HG02610 (cell line): ENCODE data around the gene RNF43.
"Not testable (repeated sequence)": the region's sequence is repeated elsewhere in the genome, so short reads cannot be mapped to it uniquely, and the experiment has no call there.

Experiments used
- ATAC-seq: cut with Tn5 transposase; IDR thresholded peaks from one replicate; pipeline ENCODE4 v1.9.1; 2021; ENCODE audit warnings: mild to moderate bottlenecking, moderate library complexity; ENCODE audit not compliant: unreplicated experiment

The RNF43 gene

DNA sequence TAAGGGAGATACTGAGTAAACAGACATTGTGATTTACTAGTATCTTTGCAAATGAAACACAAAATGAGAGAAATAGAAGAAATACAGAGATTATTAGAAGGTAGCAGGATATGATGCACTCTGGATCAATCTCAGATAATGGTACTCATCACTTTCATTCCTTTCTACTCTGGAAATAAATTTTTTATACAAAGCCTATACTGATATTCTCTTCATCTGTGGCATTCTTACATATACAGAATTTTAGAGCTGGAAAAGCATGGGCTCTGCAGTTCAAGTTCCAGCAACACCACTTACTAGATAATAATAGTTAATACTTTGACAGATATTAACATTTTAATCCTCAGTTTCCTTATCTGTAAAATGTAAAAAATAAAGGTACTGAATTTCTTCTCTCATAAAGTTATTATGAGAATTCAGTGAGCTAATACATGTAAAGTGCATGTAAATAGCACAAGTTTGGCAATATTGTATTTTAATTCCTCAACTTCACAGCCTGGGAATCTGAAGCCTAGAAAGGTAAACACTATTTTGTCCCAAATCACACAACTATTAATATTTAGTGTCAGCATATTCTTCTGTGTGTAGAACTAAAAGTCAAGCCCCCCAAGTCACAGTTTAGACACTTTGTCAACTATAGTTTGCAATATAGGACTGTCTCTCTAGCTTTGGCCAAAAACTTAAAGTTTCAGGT lies 6.5 kb downstream of the RNF43 start:
- ATAC-seq: no peak

DNA sequence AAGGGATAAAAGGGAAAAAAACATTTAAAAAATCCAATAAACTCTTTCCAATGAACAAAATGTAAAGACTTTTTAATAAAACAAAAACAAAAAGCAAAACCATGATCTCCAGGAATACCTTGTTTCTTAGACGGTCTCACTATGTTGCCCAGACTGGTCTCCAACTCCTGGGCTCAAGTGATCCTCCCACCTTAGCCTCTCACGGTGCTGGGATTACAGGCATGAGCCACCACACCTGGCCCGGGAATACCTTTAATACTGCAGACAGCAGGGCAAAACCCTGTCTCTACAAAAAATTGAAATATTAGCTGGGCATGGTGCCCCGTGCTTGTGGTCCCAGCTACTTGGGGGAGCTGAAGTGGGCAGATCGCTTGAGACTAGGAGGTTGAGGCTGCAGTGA lies 7.9 kb downstream of the RNF43 start:
- no peak for ATAC-seq

GRCh38 chr17:58403311-58403710 lies 14.0 kb downstream of the RNF43 start:
- no peak for ATAC-seq

GRCh38 chr17:58402679-58403078 lies 14.7 kb downstream of the RNF43 start:
- no peak for ATAC-seq

DNA sequence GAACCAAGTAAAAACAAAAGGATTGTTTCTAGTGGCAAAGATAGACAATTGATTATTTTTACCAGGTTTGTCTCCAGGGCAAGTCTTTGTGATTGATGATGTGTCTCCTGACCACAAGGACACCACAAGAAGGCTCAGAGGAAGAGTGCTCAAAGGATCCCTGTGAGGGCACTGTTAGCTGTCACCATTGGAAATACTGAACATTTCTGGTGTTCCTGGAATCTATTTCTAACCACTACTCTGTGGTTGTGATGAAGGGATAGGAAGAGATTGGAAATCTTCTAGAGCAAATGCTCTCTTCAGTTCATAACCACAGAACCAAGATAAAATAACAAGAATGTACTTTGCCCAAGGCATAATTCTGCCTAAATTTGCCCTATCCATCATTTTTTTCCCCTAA lies 15.3 kb downstream of the RNF43 start:
- ATAC-seq: no peak

DNA sequence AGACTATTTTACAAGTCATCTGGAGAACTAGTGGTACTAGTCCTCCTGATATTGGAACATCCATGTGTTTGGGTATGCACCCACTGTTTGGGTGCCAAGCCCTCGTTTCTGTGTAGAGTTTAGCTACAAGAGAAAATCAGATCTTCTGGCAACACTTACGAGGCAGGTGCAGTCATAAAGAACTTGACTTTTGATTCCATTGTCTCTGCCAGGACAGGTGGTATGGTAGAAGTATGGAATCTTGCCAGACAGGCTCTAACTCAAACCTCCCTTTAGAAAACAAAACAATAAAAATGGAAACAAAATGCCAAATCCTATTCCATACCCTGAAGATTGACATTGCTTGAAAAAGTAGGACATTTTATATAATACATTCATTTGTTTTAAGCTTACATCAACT lies 16.0 kb downstream of the RNF43 start:
- no peak for ATAC-seq

- no peak for ATAC-seq
Measured at GRCh38 chr17:58400826-58401225, 16.5 kb downstream of the RNF43 start.

DNA sequence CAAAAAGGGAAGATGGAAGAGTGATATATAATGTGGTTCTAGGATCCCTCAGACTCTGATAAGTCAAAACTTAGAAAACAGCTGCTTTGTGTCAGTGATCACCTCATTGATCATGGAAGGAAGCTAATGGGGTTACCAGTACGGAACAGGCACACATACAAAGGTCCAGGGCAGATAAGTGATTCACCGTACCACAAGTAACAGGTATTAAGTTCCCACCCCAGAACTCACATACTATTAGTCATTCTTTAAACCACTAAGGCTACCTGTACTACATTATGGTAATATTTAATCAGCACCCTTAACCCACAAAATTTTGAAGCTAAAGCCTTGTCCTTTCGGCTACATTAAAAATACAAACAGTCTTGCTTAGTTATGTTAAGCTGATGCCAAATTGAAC lies 17.4 kb downstream of the RNF43 start:
- no peak for ATAC-seq

- no peak for ATAC-seq
Measured at GRCh38 chr17:58398574-58399266, 18.6 kb downstream of the RNF43 start.

DNA sequence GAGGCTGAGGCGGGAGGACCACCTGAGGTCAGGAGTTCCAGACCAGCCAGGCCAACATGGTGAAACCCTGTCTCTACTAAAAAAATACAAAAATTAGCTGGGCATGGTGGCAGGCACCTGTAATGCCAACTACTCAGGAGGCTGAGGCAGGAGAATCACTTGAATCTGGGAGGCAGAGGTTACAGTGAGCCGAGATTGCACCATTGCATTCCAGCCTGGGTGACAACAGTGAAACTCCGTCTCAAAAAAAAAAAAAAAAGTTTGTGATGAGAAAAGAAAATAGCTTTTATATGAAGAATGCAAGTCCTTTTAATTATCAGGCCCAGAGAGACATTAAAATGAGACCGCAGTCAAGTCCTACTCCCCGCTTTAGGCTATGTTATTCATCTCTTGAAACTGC lies 19.9 kb downstream of the RNF43 start:
- not testable (repeated sequence) for ATAC-seq

DNA sequence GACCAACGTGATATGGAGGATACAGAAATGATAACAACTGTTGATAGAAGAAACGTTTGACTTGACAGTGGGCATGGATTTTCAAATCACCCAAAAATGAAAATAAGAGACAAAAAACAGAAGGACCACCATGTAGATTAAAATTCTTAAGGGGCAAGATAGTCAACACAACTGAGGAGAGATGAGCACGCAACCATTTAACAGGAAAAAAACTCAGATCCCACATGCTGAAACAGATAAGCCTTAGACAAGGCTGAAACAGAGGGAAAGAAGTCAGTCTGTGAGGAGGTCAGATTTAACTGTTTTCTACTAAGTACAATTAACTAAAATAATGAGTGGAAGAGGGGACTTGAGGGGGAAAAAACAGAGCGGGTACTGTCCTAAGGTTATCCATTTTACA lies 21.2 kb downstream of the RNF43 start:
- ATAC-seq: no peak

DNA sequence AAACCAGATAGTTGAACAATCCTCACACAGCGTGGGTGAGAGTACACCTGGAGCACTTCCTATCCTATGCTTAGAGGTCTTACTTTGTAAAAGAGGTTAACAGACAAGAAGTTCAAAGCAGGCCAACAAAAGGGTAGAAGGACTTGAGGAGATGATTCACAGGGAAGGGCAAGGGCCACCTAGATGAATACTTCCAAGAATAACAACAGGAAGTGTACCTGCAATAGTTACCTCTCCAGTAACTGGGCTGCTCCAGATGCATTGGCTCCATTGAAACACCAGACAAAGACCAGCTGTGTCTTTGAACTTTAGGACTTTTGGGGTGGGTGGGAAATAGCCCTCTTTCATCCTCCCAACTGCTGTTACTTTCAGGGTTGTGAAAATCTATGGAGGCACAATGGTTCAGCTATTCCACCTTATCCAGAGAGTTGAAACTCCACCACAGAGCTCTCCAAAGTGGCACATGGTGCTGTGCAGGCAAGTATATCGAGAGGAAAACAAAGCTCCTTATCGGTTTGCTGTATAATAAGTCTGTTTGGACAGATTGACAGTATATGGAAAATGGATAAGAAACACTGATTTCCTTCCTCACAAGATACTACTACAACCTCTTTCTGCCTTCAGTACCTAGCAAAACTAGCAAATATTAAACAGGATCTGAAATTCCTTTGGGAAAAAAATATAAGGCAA lies 22.7 kb downstream of the RNF43 start:
- no peak for ATAC-seq

- no peak for ATAC-seq
Measured at GRCh38 chr17:58391302-58391984, 25.9 kb downstream of the RNF43 start.

DNA sequence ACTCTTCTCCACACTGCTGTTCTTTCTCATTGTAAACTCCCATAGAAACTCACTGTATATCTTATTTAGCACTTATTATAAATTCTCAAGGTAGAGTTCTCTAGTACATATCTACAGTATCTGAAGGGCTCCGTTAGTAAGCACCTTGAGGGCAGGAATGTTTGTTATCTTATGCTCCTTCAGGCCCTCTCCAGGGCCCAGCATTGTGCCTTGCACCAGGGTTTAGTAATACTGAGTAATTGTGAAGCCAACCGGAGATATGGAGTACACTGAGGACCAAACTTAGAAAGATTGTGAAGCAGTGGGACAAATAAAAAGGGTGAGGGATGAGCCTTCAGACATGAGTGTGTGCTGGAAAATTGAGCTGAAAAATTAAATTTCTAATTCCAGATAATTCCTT lies 26.4 kb downstream of the RNF43 start:
- no peak for ATAC-seq

DNA sequence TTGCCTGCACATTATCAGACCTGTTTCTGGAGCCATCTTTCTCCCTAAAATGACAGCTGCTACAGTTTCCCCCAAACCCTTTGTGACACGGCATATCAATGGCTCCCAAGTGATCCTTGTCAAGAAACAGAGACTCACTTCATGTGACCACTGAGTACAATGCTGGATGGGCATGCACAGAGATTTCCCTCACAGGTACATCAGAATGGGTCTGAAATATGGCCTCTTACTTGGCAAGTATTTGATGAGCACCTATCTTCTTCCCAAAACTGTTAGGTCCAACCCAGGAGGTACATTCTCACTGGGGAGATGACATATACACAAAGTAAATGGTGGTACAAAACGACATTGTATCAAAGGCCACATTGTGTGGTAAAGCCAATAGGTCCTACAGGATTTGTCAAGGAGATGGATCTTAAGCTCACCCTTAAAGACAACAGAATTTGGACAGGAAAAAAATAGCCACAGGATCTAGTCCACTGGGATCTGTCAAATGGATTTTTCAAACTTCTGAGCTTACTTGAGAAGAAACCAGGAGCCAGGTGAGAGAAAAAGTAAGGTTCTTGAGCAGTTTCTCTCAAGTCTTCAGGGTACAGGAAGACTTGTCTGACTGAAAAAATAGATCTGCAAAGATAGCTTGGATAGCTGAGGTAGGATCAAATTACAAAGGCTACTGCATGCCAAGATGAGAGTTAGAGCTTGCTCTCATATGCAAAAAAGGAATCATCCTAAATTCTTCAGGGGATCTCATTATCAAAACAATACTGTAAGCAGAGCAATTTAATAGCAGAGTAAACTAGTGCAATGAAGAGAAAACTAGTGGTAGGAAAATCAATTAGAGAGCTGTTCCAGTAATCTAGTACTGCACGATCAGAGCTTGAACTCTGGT lies 28.8 kb downstream of the RNF43 start:
- no peak for ATAC-seq

DNA sequence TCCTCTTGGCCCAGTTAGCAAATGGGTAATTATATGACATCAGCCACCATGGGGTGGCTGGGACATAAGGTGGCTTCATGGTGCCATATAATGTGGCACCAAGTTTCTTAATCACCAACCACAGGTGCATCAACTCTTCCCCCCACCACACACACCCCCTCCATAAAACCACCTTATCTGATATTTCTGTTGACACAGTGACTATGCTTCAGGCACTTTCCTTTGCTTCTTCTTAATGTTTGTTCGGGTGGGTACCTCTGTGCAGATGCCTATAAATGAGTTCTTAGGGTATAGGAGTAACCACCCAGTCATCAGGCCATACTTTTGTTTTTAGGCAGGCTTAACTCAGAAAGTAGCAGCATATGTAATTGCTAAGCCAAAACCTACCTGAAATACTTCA lies 29.5 kb downstream of the RNF43 start:
- ATAC-seq: no peak

DNA sequence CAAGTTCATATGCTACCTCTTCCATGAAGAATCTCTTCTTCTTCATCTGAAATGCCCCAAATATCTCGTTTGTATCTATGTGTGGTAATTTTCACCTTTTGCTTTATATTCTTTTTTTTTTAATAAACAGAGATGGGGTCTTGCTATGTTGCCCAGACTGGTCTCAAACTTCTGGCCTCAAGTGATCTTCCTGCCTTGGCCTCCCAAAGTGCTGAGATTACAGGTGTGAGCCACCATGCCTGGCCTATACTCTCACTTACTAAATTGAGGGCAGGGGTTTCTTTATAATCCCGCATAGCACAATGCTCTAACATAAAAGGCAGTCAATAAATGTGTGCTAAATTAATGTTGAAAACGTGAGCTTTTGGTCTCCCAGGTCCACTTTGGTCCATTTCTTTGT lies 30.6 kb downstream of the RNF43 start:
- ATAC-seq: no peak

GRCh38 chr17:58385359-58385899 lies 31.9 kb downstream of the RNF43 start:
- ATAC-seq: no peak

DNA sequence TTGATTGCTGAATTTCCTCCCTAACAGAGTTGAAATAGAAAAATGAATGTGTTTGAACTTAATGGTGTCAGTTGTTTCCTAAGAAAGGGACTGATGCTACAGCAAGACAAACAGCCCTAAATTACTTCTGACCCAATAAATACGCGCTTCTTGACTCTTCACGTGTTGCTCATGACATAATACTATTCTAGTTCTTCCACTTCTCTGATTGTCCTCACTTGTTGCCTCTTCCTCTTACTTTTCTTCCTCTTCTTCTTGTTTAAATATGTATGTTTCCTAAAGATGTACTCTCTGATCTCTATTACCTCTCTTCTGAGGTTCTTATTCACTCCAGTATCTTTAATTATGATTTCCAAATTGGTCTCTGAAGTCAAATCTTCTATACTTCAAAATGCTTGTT lies 32.4 kb downstream of the RNF43 start:
- no peak for ATAC-seq

DNA sequence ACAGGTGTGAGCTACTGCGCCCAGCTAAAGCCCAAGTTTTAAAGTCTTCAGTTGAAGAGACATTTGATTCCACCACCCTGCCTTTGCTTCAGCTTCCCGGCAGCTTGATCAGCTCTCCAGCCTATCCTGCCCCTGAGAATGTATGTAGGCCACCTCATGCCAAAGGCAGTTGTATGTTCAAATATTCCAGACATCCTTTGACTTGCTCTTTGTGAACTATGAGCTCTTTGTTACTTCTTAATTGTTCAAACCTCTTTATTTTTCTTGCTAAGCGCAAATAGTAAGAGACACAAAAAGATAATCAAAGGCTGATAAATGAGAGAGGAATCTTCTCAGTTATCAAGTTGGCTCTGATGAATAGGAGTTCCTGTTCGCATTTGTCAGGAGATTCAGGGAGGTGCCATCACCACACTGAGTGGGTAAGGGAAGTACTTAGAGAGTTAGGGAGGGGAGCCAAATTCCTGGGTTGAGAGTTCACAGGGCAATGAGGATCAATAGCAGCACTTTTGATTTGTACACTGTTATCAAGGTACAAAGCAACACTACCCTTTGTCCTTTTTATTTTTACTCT lies 33.4 kb downstream of the RNF43 start:
- ATAC-seq: no peak
